ENCODE measurements around the gene TROAP.

GRCh38 chr12:49330631-49331379 is 7.8 kb downstream of the TROAP start:
- TF ChIP-seq CTCF (IDR thresholded peaks at IDR 0.05): no peak
- TF ChIP-seq POLR2A (IDR thresholded peaks at IDR 0.05): no peak

Measured in tibial nerve (tissue), 3 donors.